HEK293 (cell line): ENCODE data around the gene DOCK1.

Source experiments
- SALL2 ChIP-seq: fragments of 450-650 bp; formaldehyde crosslinking; IDR thresholded peaks from 2 replicates; pipeline ENCODE4 v1.5.0; 2017; ENCODE audit warnings: missing biosample characterization, mild to moderate bottlenecking, missing genetic modification characterization, borderline replicate concordance
- SCRT2 ChIP-seq: fragments of 450-650 bp; formaldehyde crosslinking; IDR thresholded peaks from 2 replicates; pipeline ENCODE4 v1.5.1; 2016; ENCODE audit warnings: missing biosample characterization, missing genetic modification characterization
- ZNF146 ChIP-seq: fragments of 450-650 bp; formaldehyde crosslinking; IDR thresholded peaks from 2 replicates; pipeline ENCODE4 v1.5.1; 2016; ENCODE audit warnings: missing biosample characterization, missing genetic modification characterization
- ZNF214 ChIP-seq: fragments of 450-650 bp; formaldehyde crosslinking; IDR thresholded peaks from 2 replicates; pipeline ENCODE4 v1.5.1; 2017; ENCODE audit warnings: missing biosample characterization, mild to moderate bottlenecking, missing genetic modification characterization, borderline replicate concordance
- ZNF239 ChIP-seq: fragments of 450-650 bp; formaldehyde crosslinking; IDR thresholded peaks from 2 replicates; pipeline ENCODE4 v1.5.1; 2016; ENCODE audit warnings: missing biosample characterization, missing genetic modification characterization
- ZNF274 ChIP-seq, 2 experiments: fragments of 200-500 bp in 1 of 2; fragments of 450-650 bp in 1 of 2; sonication (Bioruptor generic) in 1 of 2; formaldehyde crosslinking in 1 of 2; IDR thresholded peaks; 2 replicates each; pipeline versions ENCODE4 v1.5.1 to v1.6.1; 2014 to 2016; ENCODE audit warnings: borderline replicate concordance in 1 of 2, inconsistent platforms in 1 of 2, low read length in 1 of 2, missing biosample characterization in 1 of 2, missing genetic modification characterization in 1 of 2
- ZNF280C ChIP-seq: fragments of 450-650 bp; formaldehyde crosslinking; IDR thresholded peaks from 2 replicates; pipeline ENCODE4 v1.5.1; 2016; ENCODE audit warnings: missing biosample characterization, missing genetic modification characterization
- ZNF561 ChIP-seq: fragments of 450-650 bp; IDR thresholded peaks from 2 replicates; pipeline ENCODE4 v1.5.1; 2018; ENCODE audit warnings: missing biosample characterization, missing genetic modification characterization, borderline replicate concordance
- ZNF571 ChIP-seq: fragments of 450-650 bp; formaldehyde crosslinking; IDR thresholded peaks from 2 replicates; pipeline ENCODE4 v1.5.0; 2017; ENCODE audit warnings: missing biosample characterization, missing genetic modification characterization
- ZNF629 ChIP-seq: fragments of 450-650 bp; formaldehyde crosslinking; IDR thresholded peaks from 2 replicates; pipeline ENCODE4 v1.5.1; 2017; ENCODE audit warnings: missing biosample characterization, missing genetic modification characterization
- ZNF768 ChIP-seq: fragments of 450-650 bp; formaldehyde crosslinking; IDR thresholded peaks from 2 replicates; pipeline ENCODE4 v1.5.1; 2018; ENCODE audit warnings: missing biosample characterization, mild to moderate bottlenecking, missing genetic modification characterization
- TF ChIP-seq, protein P1 (sequence below): fragments of 450-650 bp; formaldehyde crosslinking; IDR thresholded peaks from 2 replicates; pipeline ENCODE4 v1.5.1; 2016; ENCODE audit warnings: missing biosample characterization, missing genetic modification characterization
- TF ChIP-seq, protein P2 (sequence below): fragments of 450-650 bp; formaldehyde crosslinking; IDR thresholded peaks from 2 replicates; pipeline ENCODE4; 2016; ENCODE audit warnings: missing biosample characterization, missing genetic modification characterization
- TF ChIP-seq, protein P3 (sequence below): fragments of 450-650 bp; formaldehyde crosslinking; IDR thresholded peaks from 2 replicates; pipeline ENCODE4 v1.5.1; 2016; ENCODE audit warnings: missing biosample characterization, missing genetic modification characterization, low read depth

GRCh38 chr10:127262606-127263005 lies 357.4 kb downstream of the DOCK1 start:
- no peak for TF ChIP-seq ZNF214
- TF ChIP-seq, protein P1, sequence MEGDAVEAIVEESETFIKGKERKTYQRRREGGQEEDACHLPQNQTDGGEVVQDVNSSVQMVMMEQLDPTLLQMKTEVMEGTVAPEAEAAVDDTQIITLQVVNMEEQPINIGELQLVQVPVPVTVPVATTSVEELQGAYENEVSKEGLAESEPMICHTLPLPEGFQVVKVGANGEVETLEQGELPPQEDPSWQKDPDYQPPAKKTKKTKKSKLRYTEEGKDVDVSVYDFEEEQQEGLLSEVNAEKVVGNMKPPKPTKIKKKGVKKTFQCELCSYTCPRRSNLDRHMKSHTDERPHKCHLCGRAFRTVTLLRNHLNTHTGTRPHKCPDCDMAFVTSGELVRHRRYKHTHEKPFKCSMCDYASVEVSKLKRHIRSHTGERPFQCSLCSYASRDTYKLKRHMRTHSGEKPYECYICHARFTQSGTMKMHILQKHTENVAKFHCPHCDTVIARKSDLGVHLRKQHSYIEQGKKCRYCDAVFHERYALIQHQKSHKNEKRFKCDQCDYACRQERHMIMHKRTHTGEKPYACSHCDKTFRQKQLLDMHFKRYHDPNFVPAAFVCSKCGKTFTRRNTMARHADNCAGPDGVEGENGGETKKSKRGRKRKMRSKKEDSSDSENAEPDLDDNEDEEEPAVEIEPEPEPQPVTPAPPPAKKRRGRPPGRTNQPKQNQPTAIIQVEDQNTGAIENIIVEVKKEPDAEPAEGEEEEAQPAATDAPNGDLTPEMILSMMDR, result no peak
- TF ChIP-seq ZNF280C, result no peak
- TF ChIP-seq SCRT2, result no peak
- TF ChIP-seq ZNF571 (tag by site-specific recombination), result no peak
- TF ChIP-seq ZNF146, result no peak
- no peak for TF ChIP-seq SALL2 (tag by site-specific recombination)
- TF ChIP-seq ZNF239 (tag by site-specific recombination), result no peak
- no peak for TF ChIP-seq ZNF561 (tag by site-specific recombination)
- TF ChIP-seq ZNF629 (tag by site-specific recombination), result no peak
- TF ChIP-seq ZNF274 (IDR thresholded peaks at IDR 0.05; ENCODE audit: low read length), result no peak
- no peak for TF ChIP-seq ZNF274 (tag by site-specific recombination; IDR thresholded peaks at IDR 0.05; ENCODE audit: borderline replicate concordance)
- TF ChIP-seq, protein P2, sequence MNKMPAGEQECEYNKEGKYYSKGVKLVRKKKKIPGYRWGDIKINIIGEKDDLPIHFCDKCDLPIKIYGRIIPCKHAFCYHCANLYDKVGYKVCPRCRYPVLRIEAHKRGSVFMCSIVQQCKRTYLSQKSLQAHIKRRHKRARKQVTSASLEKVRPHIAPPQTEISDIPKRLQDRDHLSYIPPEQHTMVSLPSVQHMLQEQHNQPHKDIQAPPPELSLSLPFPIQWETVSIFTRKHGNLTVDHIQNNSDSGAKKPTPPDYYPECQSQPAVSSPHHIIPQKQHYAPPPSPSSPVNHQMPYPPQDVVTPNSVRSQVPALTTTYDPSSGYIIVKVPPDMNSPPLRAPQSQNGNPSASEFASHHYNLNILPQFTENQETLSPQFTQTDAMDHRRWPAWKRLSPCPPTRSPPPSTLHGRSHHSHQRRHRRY, result no peak
- TF ChIP-seq, protein P3, sequence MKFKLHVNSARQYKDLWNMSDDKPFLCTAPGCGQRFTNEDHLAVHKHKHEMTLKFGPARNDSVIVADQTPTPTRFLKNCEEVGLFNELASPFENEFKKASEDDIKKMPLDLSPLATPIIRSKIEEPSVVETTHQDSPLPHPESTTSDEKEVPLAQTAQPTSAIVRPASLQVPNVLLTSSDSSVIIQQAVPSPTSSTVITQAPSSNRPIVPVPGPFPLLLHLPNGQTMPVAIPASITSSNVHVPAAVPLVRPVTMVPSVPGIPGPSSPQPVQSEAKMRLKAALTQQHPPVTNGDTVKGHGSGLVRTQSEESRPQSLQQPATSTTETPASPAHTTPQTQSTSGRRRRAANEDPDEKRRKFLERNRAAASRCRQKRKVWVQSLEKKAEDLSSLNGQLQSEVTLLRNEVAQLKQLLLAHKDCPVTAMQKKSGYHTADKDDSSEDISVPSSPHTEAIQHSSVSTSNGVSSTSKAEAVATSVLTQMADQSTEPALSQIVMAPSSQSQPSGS, result no peak
- no peak for TF ChIP-seq ZNF768 (tag by site-specific recombination)
